AG09309 (cell line): Measurements from ENCODE around the gene ST6GAL1.

Experiments
- DNase-seq: peaks from one replicate; pipeline ENCODE4 v3.0.0-alpha.2; 2010; ENCODE audit warnings: low read depth
- H3K4me3 ChIP-seq: 2 replicates; pipeline ENCODE4 v1.5.1; 2011; ENCODE audit warnings: mild to moderate bottlenecking, low read depth, low read length, moderate library complexity; ENCODE audit not compliant: control insufficient read depth
- TF ChIP-seq, protein P1 (sequence below): IDR thresholded peaks from 2 replicates; pipeline ENCODE4 v1.5.1; 2011; ENCODE audit warnings: mild to moderate bottlenecking, low read depth, low read length, inconsistent platforms; ENCODE audit not compliant: insufficient read depth, control insufficient read depth; ENCODE audit errors: missing control alignments

The ST6GAL1 gene

DNA sequence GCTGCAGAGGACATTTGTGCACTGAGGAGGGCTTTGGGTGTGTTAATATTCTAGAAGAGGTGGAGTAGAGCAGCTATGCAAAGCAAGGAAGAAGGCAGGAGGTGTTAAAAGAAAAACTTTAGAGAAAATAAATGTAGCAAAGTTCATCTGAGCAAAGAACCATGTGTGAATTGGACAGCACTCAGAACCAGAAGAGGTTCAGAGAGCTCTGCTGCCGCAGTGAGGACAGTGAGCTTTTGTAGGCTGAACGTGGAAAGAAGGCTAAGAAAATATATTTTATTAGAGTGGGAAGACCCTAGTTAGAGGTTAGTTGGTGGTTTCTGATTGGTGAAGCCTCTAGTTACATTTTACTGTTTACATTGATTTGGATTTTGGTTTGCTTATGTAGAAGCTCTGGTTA lies 50.7 kb downstream of the ST6GAL1 start:
- TF ChIP-seq, protein P1, sequence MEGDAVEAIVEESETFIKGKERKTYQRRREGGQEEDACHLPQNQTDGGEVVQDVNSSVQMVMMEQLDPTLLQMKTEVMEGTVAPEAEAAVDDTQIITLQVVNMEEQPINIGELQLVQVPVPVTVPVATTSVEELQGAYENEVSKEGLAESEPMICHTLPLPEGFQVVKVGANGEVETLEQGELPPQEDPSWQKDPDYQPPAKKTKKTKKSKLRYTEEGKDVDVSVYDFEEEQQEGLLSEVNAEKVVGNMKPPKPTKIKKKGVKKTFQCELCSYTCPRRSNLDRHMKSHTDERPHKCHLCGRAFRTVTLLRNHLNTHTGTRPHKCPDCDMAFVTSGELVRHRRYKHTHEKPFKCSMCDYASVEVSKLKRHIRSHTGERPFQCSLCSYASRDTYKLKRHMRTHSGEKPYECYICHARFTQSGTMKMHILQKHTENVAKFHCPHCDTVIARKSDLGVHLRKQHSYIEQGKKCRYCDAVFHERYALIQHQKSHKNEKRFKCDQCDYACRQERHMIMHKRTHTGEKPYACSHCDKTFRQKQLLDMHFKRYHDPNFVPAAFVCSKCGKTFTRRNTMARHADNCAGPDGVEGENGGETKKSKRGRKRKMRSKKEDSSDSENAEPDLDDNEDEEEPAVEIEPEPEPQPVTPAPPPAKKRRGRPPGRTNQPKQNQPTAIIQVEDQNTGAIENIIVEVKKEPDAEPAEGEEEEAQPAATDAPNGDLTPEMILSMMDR = no peak

DNA sequence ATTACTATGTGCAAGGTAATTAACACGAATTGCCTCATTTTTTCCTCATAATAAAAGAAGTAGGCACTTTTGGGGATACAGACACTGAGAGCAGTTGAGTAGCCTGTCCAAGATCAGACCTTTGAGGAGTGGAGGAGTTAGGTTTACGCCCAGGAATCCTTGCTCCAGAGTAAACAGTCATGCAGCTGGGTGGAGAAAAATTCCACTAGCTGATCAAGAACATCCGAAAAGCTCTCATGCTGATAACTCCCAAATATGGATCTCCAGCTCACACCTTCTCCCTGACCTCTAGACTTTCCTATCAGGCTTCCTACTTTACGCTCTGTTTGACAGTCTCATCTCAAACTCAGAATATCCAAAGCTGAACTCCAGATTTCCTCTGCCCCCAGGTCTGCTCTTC lies 53.3 kb downstream of the ST6GAL1 start:
- TF ChIP-seq, protein P1 = no peak
- no peak overlapping the region for H3K4me3 ChIP-seq
- DNase-seq = no peak

More for the DNA sequence above, 50.7 kb downstream of the ST6GAL1 start:
- H3K4me3 ChIP-seq = no peak overlapping the region
- no peak for DNase-seq

DNA sequence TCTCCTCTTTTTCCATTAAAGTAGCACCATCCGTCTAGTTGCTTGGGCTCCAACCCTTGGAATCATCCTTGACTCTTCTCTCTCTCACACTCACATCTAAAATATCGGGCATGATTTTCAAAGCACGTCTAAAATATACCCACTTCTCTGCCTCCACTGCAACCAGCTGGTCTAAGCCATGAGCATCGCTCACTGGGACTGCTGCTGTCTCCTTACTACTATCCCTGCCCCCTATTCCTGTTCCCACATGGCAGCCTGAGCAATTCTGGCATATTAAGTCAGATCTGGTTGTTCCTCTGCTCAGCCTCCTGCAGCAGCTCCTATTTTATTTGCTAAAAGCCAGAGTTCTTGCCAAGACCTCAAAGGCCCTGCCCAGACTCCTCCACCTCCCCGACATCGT lies 53.7 kb downstream of the ST6GAL1 start:
- no peak for DNase-seq
- no peak overlapping the region for H3K4me3 ChIP-seq
- TF ChIP-seq, protein P1 = no peak

DNA sequence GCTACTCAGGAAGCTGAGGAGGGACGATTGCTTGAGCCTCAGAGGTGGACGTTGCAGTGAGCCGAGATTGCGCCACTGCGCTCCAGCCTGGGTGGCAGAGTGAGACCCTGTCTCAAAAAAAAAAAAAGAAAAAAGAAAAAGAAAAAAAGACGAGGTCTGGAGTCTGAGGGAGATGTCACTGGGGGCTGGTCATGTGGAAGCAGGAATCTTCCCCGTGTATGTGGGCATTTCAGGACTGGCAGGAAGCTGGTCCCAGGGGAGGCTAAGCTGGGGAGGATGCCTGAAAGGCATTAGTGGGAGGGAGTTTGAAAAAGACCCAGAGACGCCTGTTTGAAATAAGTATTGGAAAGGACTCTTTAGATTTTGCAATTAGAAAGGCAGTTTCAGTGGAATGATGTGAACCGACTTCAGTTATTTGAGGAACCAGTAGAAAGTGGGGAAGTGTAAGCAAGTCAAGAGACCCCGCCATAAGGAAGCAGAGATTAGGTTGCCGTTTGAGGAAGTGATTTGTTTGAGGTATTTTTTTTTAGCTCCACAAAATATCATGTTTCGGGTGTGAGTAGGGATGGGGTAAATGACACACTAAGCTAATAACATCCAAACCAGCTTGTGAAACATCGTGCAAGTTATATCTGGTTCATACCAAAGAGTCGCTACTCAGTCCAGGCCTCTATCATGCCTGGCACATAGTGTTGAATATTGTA lies 55.5 kb downstream of the ST6GAL1 start:
- DNase-seq = no peak
- TF ChIP-seq, protein P1 = no peak
- H3K4me3 ChIP-seq = no peak overlapping the region

DNA sequence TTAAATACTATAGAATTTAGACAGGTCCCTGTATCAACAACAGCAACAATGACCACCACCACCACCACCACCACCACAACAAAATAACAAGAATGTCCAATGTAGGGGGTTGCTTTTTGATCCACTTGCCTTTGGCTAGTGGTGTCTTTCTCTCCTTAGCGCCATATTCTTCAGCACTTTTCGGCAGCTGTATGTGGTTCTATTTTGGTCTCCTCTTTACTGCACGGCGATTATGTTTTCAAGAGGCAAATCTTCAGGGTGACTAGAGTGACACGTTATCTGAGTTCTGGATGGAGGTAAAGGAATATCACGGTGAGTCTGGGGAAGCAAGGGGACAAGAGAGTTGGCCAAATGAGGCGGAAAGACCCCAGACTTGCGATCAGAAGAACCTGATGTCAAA lies 56.1 kb downstream of the ST6GAL1 start:
- TF ChIP-seq, protein P1 = no peak
- H3K4me3 ChIP-seq = no peak overlapping the region
- no peak for DNase-seq

DNA sequence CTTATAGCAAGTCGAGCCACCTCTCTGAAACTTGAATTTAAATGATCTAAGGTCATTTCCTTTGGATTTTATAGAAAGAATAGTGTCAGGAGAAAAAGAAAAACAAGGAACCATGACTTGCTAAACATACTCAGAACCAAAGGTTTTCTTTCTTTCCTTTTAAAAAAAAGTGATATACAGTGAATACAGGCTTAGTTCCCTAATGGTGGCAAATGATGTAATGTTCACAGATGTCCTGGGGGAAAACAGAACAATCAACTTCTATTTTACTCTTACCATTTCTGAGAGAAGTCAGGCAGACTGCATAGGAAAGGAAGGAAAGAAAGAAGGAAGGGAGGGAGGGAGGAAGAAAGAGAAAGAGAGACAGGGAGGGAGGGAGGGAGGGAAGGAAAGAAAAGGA lies 56.5 kb downstream of the ST6GAL1 start:
- TF ChIP-seq, protein P1 = no peak
- no peak overlapping the region for H3K4me3 ChIP-seq
- DNase-seq = no peak
